Measurements from ENCODE around the gene C16orf54.
"Not testable (repeated sequence)": the region's sequence is repeated elsewhere in the genome, so short reads cannot be mapped to it uniquely, and the experiment has no call there.

DNA sequence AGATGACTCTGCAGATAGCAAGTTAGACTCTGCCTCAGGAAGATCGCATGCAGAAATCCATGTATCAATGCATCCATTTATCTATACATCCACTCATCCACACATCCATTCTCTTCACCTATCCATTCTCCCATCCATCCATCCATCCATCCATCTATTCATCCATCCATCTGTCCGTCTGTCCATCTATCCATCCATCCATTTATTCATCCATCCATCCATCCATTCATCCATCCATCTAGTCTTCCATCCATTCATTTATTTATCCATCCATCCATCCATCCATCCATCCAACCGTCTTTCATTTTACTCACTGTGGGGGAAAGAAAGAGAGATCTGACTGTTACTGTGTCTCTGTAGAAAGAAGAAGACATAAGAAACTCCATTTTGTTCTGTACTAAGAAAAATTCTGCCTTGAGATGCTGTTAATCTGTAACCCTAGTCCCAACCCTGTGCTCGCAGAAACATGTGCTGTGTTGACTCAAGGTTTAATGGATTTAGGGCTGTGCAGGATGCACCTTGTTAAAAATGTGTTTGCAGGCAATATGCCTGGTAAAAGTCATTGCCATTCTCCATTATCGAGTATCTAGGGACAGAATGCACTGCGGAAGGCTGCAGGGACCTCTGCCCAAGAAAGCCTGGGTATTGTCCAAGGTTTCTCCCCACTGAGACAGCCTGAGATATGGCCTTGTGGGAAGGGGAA is 5.7 kb downstream of the C16orf54 start:
- not testable (repeated sequence) for TF ChIP-seq POLR2A (IDR thresholded peaks at IDR 0.05)
- TF ChIP-seq, protein P1, sequence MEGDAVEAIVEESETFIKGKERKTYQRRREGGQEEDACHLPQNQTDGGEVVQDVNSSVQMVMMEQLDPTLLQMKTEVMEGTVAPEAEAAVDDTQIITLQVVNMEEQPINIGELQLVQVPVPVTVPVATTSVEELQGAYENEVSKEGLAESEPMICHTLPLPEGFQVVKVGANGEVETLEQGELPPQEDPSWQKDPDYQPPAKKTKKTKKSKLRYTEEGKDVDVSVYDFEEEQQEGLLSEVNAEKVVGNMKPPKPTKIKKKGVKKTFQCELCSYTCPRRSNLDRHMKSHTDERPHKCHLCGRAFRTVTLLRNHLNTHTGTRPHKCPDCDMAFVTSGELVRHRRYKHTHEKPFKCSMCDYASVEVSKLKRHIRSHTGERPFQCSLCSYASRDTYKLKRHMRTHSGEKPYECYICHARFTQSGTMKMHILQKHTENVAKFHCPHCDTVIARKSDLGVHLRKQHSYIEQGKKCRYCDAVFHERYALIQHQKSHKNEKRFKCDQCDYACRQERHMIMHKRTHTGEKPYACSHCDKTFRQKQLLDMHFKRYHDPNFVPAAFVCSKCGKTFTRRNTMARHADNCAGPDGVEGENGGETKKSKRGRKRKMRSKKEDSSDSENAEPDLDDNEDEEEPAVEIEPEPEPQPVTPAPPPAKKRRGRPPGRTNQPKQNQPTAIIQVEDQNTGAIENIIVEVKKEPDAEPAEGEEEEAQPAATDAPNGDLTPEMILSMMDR (IDR thresholded peaks at IDR 0.05) = not testable (repeated sequence)
